Measurements from ENCODE around the gene RNF144B. TPM values are rescaled to one million over a fixed set of nuclear protein-coding genes. Genes with fewer than 3 reads are reported as not detected.

Gene RNF144B
- total RNA-seq, 2 experiments from 2014 or later, result 2.3 to 3.6 TPM

GRCh38 chr6:18473755-18474154, 86.6 kb downstream of the RNF144B start:
- ATAC-seq (ENCODE audit: low read depth), result no peak
- H3K4me1 Mint-ChIP-seq, result peaks cover 8% of the 10 kb centered on the region
- no peak overlapping the region for H3K27ac Mint-ChIP-seq
- peaks cover 1% of the 10 kb centered on the region for H3K9me3 Mint-ChIP-seq
- DNase-seq, result no peak
- no peak overlapping the region for H3K4me3 Mint-ChIP-seq
- H3K36me3 Mint-ChIP-seq, result no peaks in the 10 kb centered on the region
- peaks cover 4% of the 10 kb centered on the region for H3K27me3 Mint-ChIP-seq
- POLR2A ChIA-PET, result no interaction called here

- POLR2A ChIA-PET, result no interaction called here
- no peaks in the 10 kb centered on the region for H3K9me3 Mint-ChIP-seq
- H3K4me1 Mint-ChIP-seq, result peaks cover 8% of the 10 kb centered on the region
- no peak overlapping the region for H3K27ac Mint-ChIP-seq
- ATAC-seq (ENCODE audit: low read depth) (no peak), DNase-seq (no peak)
- H3K27me3 Mint-ChIP-seq, result peaks cover 7% of the 10 kb centered on the region
- H3K4me3 Mint-ChIP-seq, result no peak overlapping the region
- H3K36me3 Mint-ChIP-seq, result no peaks in the 10 kb centered on the region
Observed at GRCh38 chr6:18477301-18477941, 90.3 kb downstream of the RNF144B start.

GRCh38 chr6:18478610-18479009, 91.5 kb downstream of the RNF144B start:
- no peak overlapping the region for H3K4me3 Mint-ChIP-seq
- no peak for DNase-seq
- H3K36me3 Mint-ChIP-seq, result no peaks in the 10 kb centered on the region
- peaks cover 8% of the 10 kb centered on the region for H3K4me1 Mint-ChIP-seq
- no peak overlapping the region for H3K27ac Mint-ChIP-seq
- POLR2A ChIA-PET, result no interaction called here
- H3K27me3 Mint-ChIP-seq, result peaks cover 9% of the 10 kb centered on the region
- no peak for ATAC-seq (ENCODE audit: low read depth)
- H3K9me3 Mint-ChIP-seq, result no peaks in the 10 kb centered on the region

- H3K4me1 Mint-ChIP-seq, result peaks cover 12% of the 10 kb centered on the region
Observed at GRCh38 chr6:18481870-18482269, 94.7 kb downstream of the RNF144B start.

GRCh38 chr6:18485660-18486435, 98.7 kb downstream of the RNF144B start:
- no peaks in the 10 kb centered on the region for H3K36me3 Mint-ChIP-seq
- DNase-seq, result no peak
- H3K9me3 Mint-ChIP-seq, result no peaks in the 10 kb centered on the region
- peaks cover 4% of the 10 kb centered on the region for H3K4me1 Mint-ChIP-seq
- no peak overlapping the region for H3K4me3 Mint-ChIP-seq
- no peak for ATAC-seq (ENCODE audit: low read depth)
- H3K27me3 Mint-ChIP-seq, result peaks cover 5% of the 10 kb centered on the region
- POLR2A ChIA-PET, result no interaction called here
- H3K27ac Mint-ChIP-seq, result no peak overlapping the region

More at GRCh38 chr6:18481870-18482269, 94.7 kb downstream of the RNF144B start:
- Mint-ChIP-seq H3K9me3 (no peaks in the 10 kb centered on the region), H3K27me3 (peaks cover 9% of the 10 kb centered on the region), H3K27ac (no peak overlapping the region), H3K36me3 (no peaks in the 10 kb centered on the region), H3K4me3 (no peak overlapping the region)
- POLR2A ChIA-PET, result no interaction called here
- ATAC-seq (ENCODE audit: low read depth) (no peak), DNase-seq (no peak)

GRCh38 chr6:18488004-18488403, 100.9 kb downstream of the RNF144B start:
- Mint-ChIP-seq H3K27ac (no peak overlapping the region), H3K36me3 (no peaks in the 10 kb centered on the region), H3K27me3 (peaks cover 2% of the 10 kb centered on the region), H3K4me3 (no peak overlapping the region), H3K4me1 (peaks cover 4% of the 10 kb centered on the region), H3K9me3 (no peaks in the 10 kb centered on the region)
- DNase-seq (no peak), ATAC-seq (ENCODE audit: low read depth) (no peak)
- POLR2A ChIA-PET, result no interaction called here

GRCh38 chr6:18488526-18489270, 101.5 kb downstream of the RNF144B start:
- H3K4me3 Mint-ChIP-seq, result no peak overlapping the region
- ATAC-seq (ENCODE audit: low read depth) (no peak), DNase-seq (no peak)
- peaks cover 3% of the 10 kb centered on the region for H3K27me3 Mint-ChIP-seq
- no peak overlapping the region for H3K27ac Mint-ChIP-seq
- POLR2A ChIA-PET, result no interaction called here
- H3K4me1 Mint-ChIP-seq, result peaks cover 4% of the 10 kb centered on the region
- no peaks in the 10 kb centered on the region for H3K9me3 Mint-ChIP-seq
- no peaks in the 10 kb centered on the region for H3K36me3 Mint-ChIP-seq

GRCh38 chr6:18489335-18489734, 102.2 kb downstream of the RNF144B start:
- H3K27ac Mint-ChIP-seq, result no peak overlapping the region
- H3K4me3 Mint-ChIP-seq, result no peak overlapping the region
- DNase-seq (no peak), ATAC-seq (ENCODE audit: low read depth) (no peak)
- no peaks in the 10 kb centered on the region for H3K36me3 Mint-ChIP-seq
- H3K27me3 Mint-ChIP-seq, result peaks cover 6% of the 10 kb centered on the region
- POLR2A ChIA-PET, result no interaction called here
- no peaks in the 10 kb centered on the region for H3K9me3 Mint-ChIP-seq
- peaks cover 4% of the 10 kb centered on the region for H3K4me1 Mint-ChIP-seq

GRCh38 chr6:18491308-18492045, 104.3 kb downstream of the RNF144B start:
- no peak for DNase-seq
- POLR2A ChIA-PET, result no interaction called here
- Mint-ChIP-seq H3K27ac (no peak overlapping the region), H3K9me3 (no peaks in the 10 kb centered on the region), H3K4me1 (no peaks in the 10 kb centered on the region), H3K27me3 (peaks cover 9% of the 10 kb centered on the region), H3K4me3 (no peak overlapping the region), H3K36me3 (no peaks in the 10 kb centered on the region)
- ATAC-seq (ENCODE audit: low read depth), result no peak

- peaks cover 16% of the 10 kb centered on the region for H3K27me3 Mint-ChIP-seq
- H3K4me3 Mint-ChIP-seq, result no peak overlapping the region
- ATAC-seq (ENCODE audit: low read depth), result no peak
- no peaks in the 10 kb centered on the region for H3K9me3 Mint-ChIP-seq
- DNase-seq, result no peak
- H3K36me3 Mint-ChIP-seq, result no peaks in the 10 kb centered on the region
- no peaks in the 10 kb centered on the region for H3K4me1 Mint-ChIP-seq
- POLR2A ChIA-PET, result no interaction called here
- H3K27ac Mint-ChIP-seq, result no peak overlapping the region
Observed at GRCh38 chr6:18492972-18493371, 105.8 kb downstream of the RNF144B start.

- ATAC-seq (ENCODE audit: low read depth), result no peak
- no peaks in the 10 kb centered on the region for H3K4me1 Mint-ChIP-seq
- no peak overlapping the region for H3K27ac Mint-ChIP-seq
- no peaks in the 10 kb centered on the region for H3K9me3 Mint-ChIP-seq
- no peak for DNase-seq
- H3K4me3 Mint-ChIP-seq, result no peak overlapping the region
- no peaks in the 10 kb centered on the region for H3K36me3 Mint-ChIP-seq
- POLR2A ChIA-PET, result no interaction called here
- H3K27me3 Mint-ChIP-seq, result peaks cover 16% of the 10 kb centered on the region
Observed at GRCh38 chr6:18493382-18493891, 106.3 kb downstream of the RNF144B start.

GRCh38 chr6:18493925-18494324, 106.8 kb downstream of the RNF144B start:
- Mint-ChIP-seq H3K4me3 (no peak overlapping the region), H3K4me1 (no peaks in the 10 kb centered on the region), H3K27me3 (peaks cover 16% of the 10 kb centered on the region), H3K27ac (no peak overlapping the region), H3K9me3 (no peaks in the 10 kb centered on the region), H3K36me3 (no peaks in the 10 kb centered on the region)
- POLR2A ChIA-PET, result no interaction called here
- ATAC-seq (ENCODE audit: low read depth) (no peak), DNase-seq (no peak)

DNA sequence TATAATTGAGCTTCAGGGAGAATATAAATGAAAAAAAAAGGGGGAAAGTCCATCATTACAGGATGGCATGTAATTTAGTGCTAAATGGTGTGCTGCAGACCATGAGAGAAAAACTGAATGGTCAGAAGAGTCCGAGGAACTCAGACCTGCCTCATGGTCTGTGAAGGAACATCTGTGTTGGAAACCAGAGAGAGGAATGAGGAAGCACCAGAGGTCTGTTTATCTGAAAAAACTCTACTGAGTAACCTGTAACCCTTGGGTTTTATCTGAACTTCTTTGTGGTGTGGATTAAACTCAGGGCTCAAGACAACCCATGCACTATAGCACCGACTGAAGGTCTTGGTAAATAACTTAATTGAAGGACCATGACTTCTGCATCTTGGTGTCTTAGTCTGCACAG, 108.1 kb downstream of the RNF144B start:
- no peak for ATAC-seq (ENCODE audit: low read depth)
- Mint-ChIP-seq H3K4me3 (no peak overlapping the region), H3K4me1 (no peaks in the 10 kb centered on the region), H3K36me3 (no peaks in the 10 kb centered on the region), H3K9me3 (no peaks in the 10 kb centered on the region), H3K27ac (no peak overlapping the region), H3K27me3 (peaks cover 18% of the 10 kb centered on the region)
- no peak for DNase-seq
- POLR2A ChIA-PET, result no interaction called here
